Keratinocyte (primary cell): ENCODE data around the gene PDCD4. TPM values are rescaled to one million over a fixed set of nuclear protein-coding genes. Genes with fewer than 3 reads are reported as not detected.

Experiments
- DNase-seq: peaks from one replicate; pipeline ENCODE4 v3.0.0-alpha.2; 2011; ENCODE audit warnings: low read depth, missing footprints, low spot score
- FAIRE-seq: peaks from 2 replicates; lab custom pipeline; 2011; peaks lifted over from hg19 to GRCh38; lab: Jason Lieb, UNC
- H2AFZ ChIP-seq: 2 replicates; pipeline ENCODE4 v1.6.0; 2012; ENCODE audit warnings: low read length, control low read depth, inconsistent platforms; ENCODE audit not compliant: control insufficient read depth
- H3K27ac ChIP-seq: 2 replicates; pipeline ENCODE4 v1.5.1; 2011; ENCODE audit warnings: low read length; ENCODE audit not compliant: control insufficient read depth, insufficient read depth
- H3K27me3 ChIP-seq: 3 replicates; pipeline ENCODE4 v1.6.0; 2011; ENCODE audit warnings: low read length; ENCODE audit not compliant: control insufficient read depth, insufficient read depth; ENCODE audit errors: extremely low read depth
- H3K36me3 ChIP-seq, 2 experiments: 2 replicates in 1 of 2; 3 replicates in 1 of 2; pipeline ENCODE4 v1.5.1; 2011; ENCODE audit warnings: low read length in 2 of 2, mild to moderate bottlenecking in 1 of 2; ENCODE audit not compliant: control insufficient read depth in 2 of 2, insufficient read depth in 2 of 2; ENCODE audit errors: extremely low read depth in 1 of 2
- H3K4me1 ChIP-seq: 3 replicates; pipeline ENCODE4 v1.5.1; 2011; ENCODE audit warnings: low read length; ENCODE audit not compliant: control insufficient read depth, insufficient read depth; ENCODE audit errors: extremely low read depth
- H3K4me2 ChIP-seq: 3 replicates; pipeline ENCODE4 v1.6.0; 2011; ENCODE audit warnings: low read depth, low read length; ENCODE audit not compliant: control insufficient read depth, insufficient read depth; ENCODE audit errors: extremely low read depth
- H3K4me3 ChIP-seq, 3 experiments: fragments of 200-600 bp in 1 of 3; sonication (generic) in 1 of 3; 2 replicates in 2 of 3; 3 replicates in 1 of 3; pipeline ENCODE4 v1.5.1; 2011 to 2016; ENCODE audit warnings: low read length in 3 of 3, mild to moderate bottlenecking in 3 of 3, control low read depth in 2 of 3, inconsistent platforms in 1 of 3, low read depth in 1 of 3, mixed read lengths in 1 of 3, mixed run types in 1 of 3, moderate library complexity in 1 of 3; ENCODE audit not compliant: control insufficient read depth in 2 of 3, insufficient read depth in 2 of 3; ENCODE audit errors: extremely low read depth in 1 of 3
- H3K79me2 ChIP-seq: 2 replicates; pipeline ENCODE4 v1.6.0; 2012; ENCODE audit warnings: low read length; ENCODE audit not compliant: control insufficient read depth, insufficient read depth
- H3K9ac ChIP-seq: 3 replicates; pipeline ENCODE4 v1.6.0; 2011; ENCODE audit warnings: low read length; ENCODE audit not compliant: control insufficient read depth, insufficient read depth; ENCODE audit errors: extremely low read depth
- H3K9me1 ChIP-seq: 3 replicates; pipeline ENCODE4 v1.6.0; 2011; ENCODE audit warnings: low read length; ENCODE audit not compliant: control insufficient read depth, insufficient read depth; ENCODE audit errors: extremely low read depth
- H3K9me3 ChIP-seq: 2 replicates; pipeline ENCODE4 v1.5.1; 2012; ENCODE audit warnings: low read depth, low read length; ENCODE audit not compliant: control insufficient read depth
- H4K20me1 ChIP-seq: 3 replicates; pipeline ENCODE4 v1.6.0; 2011; ENCODE audit warnings: low read length; ENCODE audit not compliant: control insufficient read depth, insufficient read depth; ENCODE audit errors: extremely low read depth
- CTCF ChIP-seq, 3 experiments: IDR thresholded peaks in 1 of 3; conservative IDR thresholded peaks in 1 of 3; optimal IDR thresholded peaks in 1 of 3; 2 replicates in 2 of 3; 3 replicates in 1 of 3; pipeline versions ENCODE3 to v1.5.1; 2011; ENCODE audit warnings: low read length in 3 of 3, mild to moderate bottlenecking in 3 of 3, moderate library complexity in 2 of 3, control low read depth in 1 of 3, inconsistent platforms in 1 of 3; ENCODE audit not compliant: insufficient read depth in 2 of 3; ENCODE audit errors: extremely low read depth in 1 of 3
- EZH2 ChIP-seq: IDR thresholded peaks from one replicate; pipeline ENCODE4 v1.6.1; 2012; ENCODE audit warnings: inconsistent platforms, mild to moderate bottlenecking, low read length, moderate library complexity
- dilution Hi-C: fragments of 300-500 bp; cut with MboI; formaldehyde crosslinking; loops from one replicate; pipeline ENCODE4 v1.7.0; 2020; ENCODE audit warnings: low sequenced_read_pairs; ENCODE audit not compliant: extremely low pct_ligation_motif_present
- polyA plus RNA-seq, 5 experiments: library from polyadenylated mRNA; depleted of rRNA in 3 of 5; stranded (reverse) in 3 of 5; stranded (forward) in 1 of 5; unstranded in 1 of 5; fragments of >200 nt; gene quantifications; 1 replicate in 1 of 5; 2 replicates in 3 of 5; 3 replicates in 1 of 5; pipeline versions ENCODE4 v1.2.1 to v1.2.3, GENCODE V29; 2011 to 2012; ENCODE audit warnings: missing spikeins in 2 of 5, low read depth in 1 of 5, low replicate concordance in 1 of 5

Gene PDCD4
- polyA plus RNA-seq, 1 donor (not counting 4 experiments of a cell fraction or from before 2014, with no cell fraction given) = 146 TPM

GRCh38 chr10:110932505-110933180, 60.9 kb downstream of the PDCD4 start:
- peaks cover 0 to 2% of the 10 kb centered on the region in 2 experiments for H3K36me3 ChIP-seq
- H3K9me1 ChIP-seq = no peaks in the 10 kb centered on the region
- H3K4me1 ChIP-seq = peaks cover 22% of the 10 kb centered on the region
- FAIRE-seq = no peak
- peaks cover 6% of the 10 kb centered on the region for H4K20me1 ChIP-seq
- DNase-seq = no peak
- H3K27ac ChIP-seq = no peak overlapping the region
- H3K4me3 ChIP-seq = no peak overlapping the region
- no peaks in the 10 kb centered on the region for H3K9me3 ChIP-seq
- H2AFZ ChIP-seq = no peak overlapping the region
- peaks cover 87% of the 10 kb centered on the region for H3K79me2 ChIP-seq
- no peak for TF ChIP-seq EZH2
- no peak for TF ChIP-seq CTCF (optimal IDR thresholded peaks at IDR 0.05 in 1 of 3, IDR thresholded peaks at IDR 0.05 in 1 of 3, conservative IDR thresholded peaks at IDR 0.05 in 1 of 3; ENCODE audit: extremely low read depth in 1 of 3, insufficient read depth in 2 of 3, low read length in 3 of 3)
- dilution Hi-C loops = no loop called here
- peak overlapping the region; percentile 42 for H3K4me2 ChIP-seq
- H3K27me3 ChIP-seq = no peaks in the 10 kb centered on the region
- no peak overlapping the region for H3K9ac ChIP-seq

- FAIRE-seq (no peak), DNase-seq (no peak)
- no peak for TF ChIP-seq CTCF (optimal IDR thresholded peaks at IDR 0.05 in 1 of 3, IDR thresholded peaks at IDR 0.05 in 1 of 3, conservative IDR thresholded peaks at IDR 0.05 in 1 of 3; ENCODE audit: extremely low read depth in 1 of 3, insufficient read depth in 2 of 3, low read length in 3 of 3)
- no peak for TF ChIP-seq EZH2
- peaks cover 0 to 2% of the 10 kb centered on the region in 2 experiments for H3K36me3 ChIP-seq
- peaks cover 81% of the 10 kb centered on the region for H3K79me2 ChIP-seq
- no peak overlapping the region for H3K4me3 ChIP-seq
- dilution Hi-C loops = no loop called here
- H2AFZ ChIP-seq = no peak overlapping the region
- no peak overlapping the region for H3K9ac ChIP-seq
- peaks cover 6% of the 10 kb centered on the region for H4K20me1 ChIP-seq
- H3K9me3 ChIP-seq = no peaks in the 10 kb centered on the region
- H3K9me1 ChIP-seq = no peaks in the 10 kb centered on the region
- no peak overlapping the region for H3K4me2 ChIP-seq
- H3K27me3 ChIP-seq = no peaks in the 10 kb centered on the region
- H3K4me1 ChIP-seq = peaks cover 20% of the 10 kb centered on the region
- H3K27ac ChIP-seq = no peak overlapping the region
Observed at GRCh38 chr10:110936757-110937156, 65.0 kb downstream of the PDCD4 start.
